Occipital lobe (tissue), 2 donors: ENCODE results near the gene KRTAP10-2. TPM values are rescaled to one million over a fixed set of nuclear protein-coding genes. Genes with fewer than 3 reads are reported as not detected.
"Not testable (repeated sequence)": the region's sequence is repeated elsewhere in the genome, so short reads cannot be mapped to it uniquely, and the experiment has no call there.

ENCODE experiments used
- DNase-seq: peaks from one replicate; lab custom pipeline; 2025; lab: John Stamatoyannopoulos, UW
- total RNA-seq: library from RNA; depleted of rRNA; stranded (reverse); fragments of >200 nt; gene quantifications from one replicate; pipeline ENCODE4 v1.2.3, GENCODE V29; 2014

KRTAP10-2 gene
- total RNA-seq, 1 donor from 2014 or later = not detected

DNA sequence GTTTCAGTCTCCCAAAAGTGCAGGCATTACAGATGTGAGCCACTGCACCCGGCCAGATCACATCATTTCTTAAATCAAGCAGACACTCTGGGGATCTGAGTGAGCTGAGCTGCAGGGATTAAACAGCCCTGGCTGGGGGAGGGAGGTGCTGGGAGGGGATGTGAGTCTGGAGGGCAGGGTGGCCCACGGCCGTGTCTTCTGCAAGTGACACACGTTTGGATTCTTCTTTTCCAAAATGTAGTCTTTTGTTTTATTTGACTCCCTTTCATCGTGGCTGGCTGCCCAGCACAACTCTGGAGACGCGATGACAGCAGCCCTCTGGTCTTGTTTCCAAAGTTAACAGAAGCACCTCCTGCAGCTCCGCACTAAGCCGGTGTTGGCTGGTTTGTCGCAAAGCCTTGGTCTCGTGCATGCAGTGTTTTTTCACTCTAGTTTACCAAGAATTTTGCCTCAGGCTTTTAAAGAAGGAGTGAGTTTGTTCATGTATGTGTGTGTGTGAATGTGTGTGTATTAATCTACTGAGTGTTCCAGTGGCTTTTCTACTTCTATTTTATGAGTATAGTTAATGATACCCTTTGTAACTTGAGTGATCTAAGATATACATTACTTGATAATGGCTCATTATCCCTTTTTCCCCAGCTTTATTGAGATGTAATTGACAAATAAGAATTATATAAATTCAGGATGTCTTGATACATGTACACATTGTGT lies 31.9 kb upstream of the KRTAP10-2 start:
- no peak for DNase-seq

DNA sequence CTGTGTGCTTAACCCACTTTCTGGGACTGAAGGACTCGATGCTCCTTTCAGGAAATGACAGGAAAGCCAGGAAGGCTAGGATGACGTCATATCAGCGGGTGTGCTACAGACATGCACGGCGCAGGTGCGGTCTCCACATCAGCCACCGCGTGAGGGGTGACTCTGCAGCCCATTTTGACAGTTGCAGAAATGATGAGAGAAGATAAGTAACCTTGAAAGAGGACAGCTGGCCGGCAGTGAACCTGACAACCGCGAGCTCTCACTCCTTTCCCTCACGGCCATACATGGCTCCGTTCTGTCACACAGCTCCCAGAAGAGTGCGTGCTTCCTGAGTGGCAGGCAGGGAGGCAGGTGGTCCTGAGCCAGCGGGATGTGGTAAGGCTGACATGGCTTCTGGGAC lies 30.8 kb upstream of the KRTAP10-2 start:
- DNase-seq = no peak

DNA sequence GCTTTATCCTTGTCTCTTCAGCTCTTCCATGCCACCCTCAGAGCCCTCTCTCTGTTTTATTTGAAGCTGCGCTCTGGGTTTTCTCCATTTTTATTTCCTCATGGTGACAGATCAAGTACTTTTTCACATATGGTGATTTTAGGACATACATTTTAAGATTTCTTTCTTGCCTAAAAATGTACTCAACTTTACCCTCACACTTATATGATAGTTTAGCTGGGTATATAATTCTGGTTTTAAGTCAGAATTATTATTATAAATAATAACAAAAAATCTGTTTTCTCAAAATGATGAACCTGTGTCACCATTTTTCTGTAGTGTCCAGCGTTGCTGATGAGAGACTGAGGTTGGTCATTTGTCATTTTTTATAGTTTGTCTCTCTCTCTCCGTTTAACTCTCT lies 29.9 kb upstream of the KRTAP10-2 start:
- DNase-seq = no peak

DNA sequence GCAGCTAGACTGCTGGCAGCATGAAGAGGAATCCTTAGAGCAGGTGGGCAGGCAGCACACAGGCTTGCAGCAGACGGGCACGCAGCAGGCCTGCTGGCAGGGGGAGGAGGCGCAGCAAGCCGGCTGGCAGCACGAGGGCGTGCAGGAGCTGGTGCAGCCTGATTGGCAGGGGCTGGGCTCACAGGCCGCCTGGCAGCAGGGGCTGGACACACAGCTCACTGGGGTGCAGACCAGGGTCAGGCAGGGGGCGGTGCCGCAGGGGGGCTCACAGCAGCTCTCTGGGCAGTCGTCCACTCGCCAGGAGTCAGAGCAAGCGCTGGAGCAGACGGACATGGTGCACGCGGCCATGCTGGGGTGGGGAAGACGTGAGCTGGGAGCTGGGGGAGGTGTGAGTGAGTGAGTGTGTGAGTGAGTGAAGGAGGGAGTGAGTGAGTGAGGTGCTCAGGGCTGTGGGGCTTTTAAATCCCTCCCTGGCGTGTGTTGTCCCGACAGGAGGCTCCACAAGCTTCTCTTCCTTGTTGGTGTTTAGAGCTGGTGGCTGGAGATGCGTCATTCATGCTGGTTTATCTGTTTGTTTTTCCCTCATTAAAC lies 29.0 kb upstream of the KRTAP10-2 start, which contains the start of gene KRTAP10-5:
Gene KRTAP10-5, minus strand, starts transcription at position 374 of the 591 bp plus-strand sequence. Its CDS starts 26 bp downstream, at position 348.
- not testable (repeated sequence) for DNase-seq

DNA sequence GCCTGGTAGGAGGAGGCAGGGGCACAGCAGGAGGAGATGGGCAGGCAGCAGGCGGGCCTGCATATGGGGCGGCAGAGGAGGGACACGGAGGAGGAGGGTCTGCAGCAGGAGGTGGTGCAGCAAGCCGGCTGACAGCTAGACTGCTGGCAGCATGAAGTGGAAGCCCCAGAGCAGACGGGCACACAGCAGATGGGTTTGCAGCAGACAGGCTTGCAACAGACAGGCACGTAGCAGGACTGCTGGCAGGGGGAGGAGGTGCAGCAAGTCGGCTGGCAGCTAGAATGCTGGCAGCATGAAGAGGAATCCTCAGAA lies 28.5 kb upstream of the KRTAP10-2 start:
- no peak for DNase-seq

DNA sequence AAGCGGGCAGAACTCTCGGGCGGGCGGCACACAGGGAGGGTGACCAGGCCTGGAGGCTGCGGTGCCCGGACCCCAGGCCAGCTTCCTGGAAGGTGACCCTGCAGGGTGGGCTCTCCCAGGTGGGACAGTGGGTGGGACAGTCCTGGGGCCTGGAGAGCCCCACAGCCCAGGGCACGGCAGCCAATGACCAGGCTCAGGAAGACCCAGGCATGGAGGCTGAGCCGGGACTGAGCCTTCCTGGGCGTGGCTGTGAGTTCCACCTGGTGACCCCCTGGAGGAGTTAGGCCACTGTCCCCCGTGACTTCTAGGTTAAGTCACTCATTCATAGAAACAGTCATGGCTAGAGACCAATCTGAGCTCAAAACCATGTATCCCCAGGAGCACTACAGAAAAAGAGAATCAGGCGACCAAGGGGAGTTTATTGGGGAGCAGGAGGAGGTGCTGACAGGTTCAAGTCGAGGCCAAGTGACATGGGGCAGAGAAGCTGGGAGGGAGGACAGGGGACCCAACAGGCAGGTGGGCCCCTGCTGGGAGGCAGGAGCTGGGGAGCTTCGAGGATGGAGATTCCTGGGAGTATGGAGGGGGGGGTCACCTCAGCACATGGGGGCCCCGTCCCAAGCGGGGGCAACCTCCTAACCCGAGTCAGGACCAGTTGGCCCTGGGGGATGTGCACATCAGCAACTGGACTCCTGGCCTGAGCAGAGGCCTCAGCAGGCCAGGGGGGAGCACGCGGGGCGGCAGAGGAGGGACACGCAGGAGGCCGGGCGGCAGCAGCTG lies 27.9 kb upstream of the KRTAP10-2 start:
- DNase-seq = no peak

DNA sequence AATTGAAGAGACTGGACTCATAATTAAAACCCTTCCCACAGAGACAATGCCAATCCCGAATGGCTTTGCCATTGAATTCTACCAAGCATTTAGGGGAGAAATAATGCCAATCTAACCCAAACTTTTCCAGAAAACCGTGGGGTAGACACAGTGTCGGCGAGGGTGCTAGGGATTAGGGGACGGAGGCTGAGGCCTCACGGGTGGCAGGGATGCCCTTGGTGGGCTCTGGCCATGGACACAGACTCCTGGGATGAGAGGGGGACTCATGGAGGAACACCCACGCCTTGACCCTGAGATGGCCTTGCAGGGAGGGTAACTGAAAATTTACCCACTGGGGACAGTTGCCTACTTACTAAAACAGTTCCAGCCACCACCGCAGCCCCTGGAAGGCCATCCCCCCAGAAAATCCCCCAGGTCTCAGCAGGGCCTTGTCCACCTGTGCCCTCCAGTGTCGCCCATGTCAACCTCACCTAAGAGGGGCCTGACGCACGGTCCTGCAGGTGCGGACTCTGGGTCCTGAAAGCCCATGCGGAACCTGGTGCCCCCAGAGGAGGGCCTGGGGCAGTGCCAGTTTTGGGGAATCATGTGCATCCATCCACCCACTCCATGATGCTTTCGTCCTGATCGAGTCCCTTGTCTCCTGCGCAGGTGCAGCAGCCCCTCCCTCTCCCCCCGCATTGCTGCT lies 27.2 kb upstream of the KRTAP10-2 start:
- no peak for DNase-seq

DNA sequence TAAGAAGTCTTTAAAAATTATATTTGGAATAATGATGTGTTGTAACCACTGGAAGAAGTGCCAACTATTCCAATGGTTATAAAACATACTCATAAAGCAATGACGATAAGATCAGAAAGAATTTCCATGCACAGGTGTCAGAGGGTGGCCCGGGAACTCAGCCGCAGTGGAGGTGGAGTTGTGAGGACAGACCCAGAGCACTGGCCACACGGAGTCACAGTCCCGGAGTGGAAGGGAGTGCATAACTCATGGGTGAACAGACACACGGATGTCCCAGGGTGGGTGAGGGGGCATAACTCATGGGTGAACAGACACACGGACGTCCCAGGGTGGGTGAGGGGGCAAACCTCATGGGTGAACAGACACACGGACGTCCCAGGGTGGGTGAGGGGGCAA lies 24.7 kb upstream of the KRTAP10-2 start:
- DNase-seq = no peak

DNA sequence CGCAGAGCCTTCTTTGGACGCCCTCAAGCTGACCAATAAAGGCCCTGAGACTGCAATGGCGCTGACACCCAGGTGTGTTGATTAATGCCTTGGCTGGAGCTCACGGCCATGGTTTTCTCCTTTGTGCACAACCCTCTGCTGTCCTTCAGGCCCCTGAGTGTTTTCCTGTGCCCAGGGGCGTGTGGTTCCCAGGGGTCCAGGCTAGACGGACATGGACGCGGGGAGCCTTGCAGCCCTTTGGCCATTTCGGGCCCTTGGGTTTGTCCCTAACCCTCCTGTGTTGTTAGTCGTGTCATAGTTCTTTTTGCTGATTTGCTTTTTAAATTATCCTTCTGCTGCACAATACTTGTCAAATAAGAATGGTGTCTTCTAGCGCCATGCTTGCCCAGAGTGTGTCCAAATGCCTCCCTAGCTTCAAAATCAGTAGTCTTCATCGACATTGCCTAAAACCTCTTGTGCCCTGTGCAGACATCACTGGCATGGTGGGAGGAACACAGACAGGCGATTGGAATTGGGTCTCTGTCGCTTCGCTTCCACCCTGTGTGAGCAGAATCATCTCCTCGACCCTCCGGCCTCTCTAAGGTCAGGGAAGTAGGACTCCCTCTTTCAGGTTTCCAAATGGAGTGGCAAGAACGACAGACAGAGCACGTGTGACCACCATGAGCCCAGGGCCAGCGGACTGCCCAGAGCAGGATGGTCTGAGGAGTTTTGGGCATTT lies 24.2 kb upstream of the KRTAP10-2 start:
- no peak for DNase-seq

DNA sequence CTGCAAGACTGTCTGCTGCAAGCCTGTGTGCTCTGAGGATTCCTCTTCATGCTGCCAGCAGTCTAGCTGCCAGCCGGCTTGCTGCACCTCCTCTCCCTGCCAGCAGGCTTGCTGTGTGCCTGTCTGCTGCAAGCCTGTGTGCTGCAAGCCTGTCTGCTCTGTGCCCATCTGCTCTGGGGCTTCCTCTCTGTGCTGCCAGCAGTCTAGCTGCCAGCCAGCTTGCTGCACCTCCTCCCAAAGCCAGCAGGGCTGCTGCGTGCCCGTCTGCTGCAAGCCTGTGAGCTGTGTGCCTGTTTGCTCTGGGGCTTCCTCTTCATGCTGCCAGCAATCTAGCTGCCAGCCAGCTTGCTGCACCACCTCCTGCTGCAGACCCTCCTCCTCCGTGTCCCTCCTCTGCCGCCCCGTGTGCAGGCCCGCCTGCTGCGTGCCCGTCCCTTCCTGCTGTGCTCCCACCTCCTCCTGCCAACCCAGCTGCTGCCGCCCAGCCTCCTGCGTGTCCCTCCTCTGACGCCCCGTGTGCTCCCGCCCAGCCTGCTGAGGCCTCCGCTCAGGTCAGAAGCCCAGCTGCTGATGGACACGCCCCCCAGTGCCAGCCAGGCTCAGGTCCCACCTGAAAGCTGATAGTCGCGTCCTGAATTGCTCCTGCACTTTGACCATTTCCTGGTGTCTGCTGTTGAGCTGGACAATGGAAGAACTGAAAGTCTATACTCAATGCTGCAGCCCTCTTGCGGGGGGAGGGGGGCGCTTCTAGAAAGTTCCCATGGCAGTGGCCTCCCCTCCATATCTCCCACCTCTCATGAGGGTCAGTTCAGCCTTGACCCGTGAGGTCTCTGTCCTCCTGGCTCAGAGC lies 23.4 kb upstream of the KRTAP10-2 start:
- no peak for DNase-seq

DNA sequence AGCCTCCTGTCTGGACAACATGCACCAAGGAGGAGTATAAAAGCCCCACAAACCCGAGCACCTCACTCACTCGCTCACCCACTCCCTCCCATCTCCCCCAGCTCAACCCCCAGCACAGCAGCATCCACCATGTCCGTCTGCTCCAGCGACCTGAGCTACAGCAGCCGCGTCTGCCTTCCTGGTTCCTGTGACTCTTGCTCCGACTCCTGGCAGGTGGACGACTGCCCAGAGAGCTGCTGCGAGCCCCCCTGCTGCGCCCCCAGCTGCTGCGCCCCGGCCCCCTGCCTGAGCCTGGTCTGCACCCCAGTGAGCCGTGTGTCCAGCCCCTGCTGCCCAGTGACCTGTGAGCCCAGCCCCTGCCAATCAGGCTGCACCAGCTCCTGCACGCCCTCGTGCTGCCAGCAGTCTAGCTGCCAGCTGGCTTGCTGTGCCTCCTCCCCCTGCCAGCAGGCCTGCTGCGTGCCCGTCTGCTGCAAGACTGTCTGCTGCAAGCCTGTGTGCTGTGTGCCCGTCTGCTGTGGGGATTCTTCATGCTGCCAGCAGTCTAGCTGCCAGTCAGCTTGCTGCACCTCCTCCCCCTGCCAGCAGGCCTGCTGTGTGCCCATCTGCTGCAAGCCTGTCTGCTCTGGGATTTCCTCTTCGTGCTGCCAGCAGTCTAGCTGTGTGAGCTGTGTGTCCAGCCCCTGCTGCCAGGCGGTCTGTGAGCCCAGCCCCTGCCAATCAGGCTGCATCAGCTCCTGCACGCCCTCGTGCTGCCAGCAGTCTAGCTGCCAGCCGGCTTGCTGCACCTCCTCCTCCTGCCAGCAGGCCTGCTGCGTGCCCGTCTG lies 22.5 kb upstream of the KRTAP10-2 start, which contains the start of gene KRTAP10-4:
Gene KRTAP10-4, plus strand, starts transcription at position 100 of the 827 bp plus-strand sequence. Its CDS starts 30 bp downstream, at position 130.
- not testable (repeated sequence) for DNase-seq

DNA sequence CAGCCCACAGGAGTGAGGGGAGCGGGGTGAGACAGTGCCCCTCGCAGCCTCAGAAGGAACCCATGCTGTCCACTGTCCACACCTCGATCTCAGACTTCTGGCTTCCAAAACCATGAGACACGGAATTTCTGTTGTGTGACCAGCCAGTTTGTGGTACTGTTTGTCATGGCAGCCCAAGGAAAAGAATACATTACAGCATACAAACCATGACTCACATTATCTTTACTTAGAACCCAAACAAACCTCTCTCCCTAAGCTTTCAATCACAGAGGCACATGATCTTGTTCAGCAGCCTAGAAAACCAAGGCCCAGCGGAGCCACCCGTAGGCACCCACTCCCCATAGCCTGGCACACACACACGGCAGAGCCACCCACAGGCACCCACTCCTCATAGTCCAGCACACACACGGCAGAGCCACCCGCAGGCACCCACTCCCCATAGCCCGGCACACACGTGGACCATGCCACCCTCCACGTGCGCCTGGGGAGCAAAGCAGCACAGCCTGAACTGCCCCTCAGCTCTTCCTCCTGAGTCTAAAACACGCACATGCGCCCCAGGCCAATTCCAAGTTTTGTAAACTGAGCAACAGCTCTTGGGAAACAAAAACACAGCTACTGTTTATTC lies 21.8 kb upstream of the KRTAP10-2 start:
- no peak for DNase-seq

DNA sequence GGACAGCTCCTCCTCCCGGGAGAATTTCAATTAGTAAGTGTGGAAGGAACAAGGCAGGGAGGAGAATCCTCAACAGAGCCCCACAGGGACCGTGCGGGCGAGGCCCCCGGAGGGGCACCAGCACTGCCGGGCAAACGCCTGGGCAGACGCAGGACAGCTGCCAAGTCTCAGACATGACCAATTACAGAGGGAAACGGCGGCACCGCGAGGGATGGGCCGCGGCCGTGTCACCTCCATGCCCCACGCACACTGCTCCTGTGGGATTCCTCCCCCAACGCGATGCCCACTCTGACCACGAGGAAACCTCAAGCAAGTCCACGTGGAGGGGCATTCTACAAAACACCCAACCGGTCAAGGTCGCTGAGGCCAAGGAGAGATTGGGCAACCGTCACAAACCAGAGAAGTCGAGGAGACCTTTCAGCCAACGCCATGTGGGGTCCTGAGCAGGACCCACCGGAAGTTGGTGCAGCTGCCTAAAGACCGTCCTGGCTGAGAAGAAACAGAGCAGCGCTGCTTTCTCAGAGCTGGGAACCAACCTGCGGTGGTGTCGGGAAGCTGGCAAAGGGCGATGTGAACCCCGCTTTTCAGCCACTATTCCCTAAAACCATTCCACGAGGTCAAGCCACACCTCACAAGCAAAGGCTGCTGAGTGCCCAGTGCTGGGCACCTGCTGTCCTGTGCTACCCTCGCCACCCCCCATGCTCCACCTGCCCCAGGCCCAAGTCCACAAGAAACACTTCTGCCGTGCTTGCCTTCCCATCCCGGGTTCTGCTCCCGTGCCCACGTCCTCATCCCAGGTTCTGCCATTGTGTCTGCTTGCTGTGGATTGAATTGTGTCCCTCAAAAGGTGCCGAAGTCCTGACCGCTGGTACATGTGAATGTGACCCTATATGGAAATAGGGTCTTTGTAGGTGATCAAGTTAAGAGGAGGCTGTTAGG lies 20.8 kb upstream of the KRTAP10-2 start:
- no peak for DNase-seq

DNA sequence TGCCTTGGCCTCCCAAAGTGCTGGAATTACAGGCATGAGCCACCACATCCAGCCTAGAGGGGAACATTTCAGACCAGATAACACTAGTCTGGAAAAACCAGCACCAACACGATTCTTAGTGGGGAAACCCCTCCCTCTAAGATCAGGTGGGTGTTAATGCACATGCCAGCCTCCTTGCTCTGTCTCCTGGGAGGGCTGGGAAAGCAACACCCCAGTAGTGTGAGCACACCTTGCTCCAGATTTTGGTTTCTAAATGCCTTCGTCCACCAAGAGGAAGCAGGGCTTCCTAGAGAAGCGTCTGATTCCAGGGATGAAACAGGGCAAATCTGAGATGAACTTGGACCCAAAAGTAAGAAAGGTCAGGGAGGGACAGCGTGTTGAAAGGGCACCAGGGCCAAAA lies 20.0 kb upstream of the KRTAP10-2 start:
- no peak for DNase-seq

DNA sequence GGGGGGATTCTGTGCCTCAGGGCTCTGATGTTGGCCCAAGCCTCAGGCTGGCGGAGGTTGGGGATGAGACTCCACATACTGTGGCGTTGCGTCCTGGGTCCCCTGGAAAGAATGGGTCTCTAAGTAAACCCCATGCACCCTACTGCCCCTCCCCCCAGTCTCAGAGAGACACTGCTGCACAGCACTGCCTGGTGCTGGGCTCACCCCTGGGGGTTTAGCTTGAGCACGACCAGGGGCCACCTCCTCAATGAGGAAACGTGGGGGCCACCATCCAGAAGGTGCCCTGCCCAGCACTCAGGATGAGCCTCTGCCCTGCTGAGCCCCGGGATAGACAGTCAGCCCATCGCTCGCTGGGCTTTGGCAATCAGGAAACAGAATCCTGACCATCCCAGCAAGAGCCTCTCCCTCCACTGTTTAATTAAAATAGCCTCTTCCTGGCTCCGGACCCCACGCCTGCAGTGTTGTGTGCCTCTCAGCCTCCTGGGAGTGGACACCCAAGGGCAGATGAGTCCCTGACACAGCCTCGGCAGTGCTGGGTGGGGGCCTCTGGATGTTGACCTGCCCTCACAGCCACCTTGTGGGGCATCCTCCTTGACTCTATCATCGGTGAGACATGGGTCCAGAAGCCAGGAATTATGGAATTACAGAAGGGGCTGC lies 18.7 kb upstream of the KRTAP10-2 start:
- DNase-seq = no peak

DNA sequence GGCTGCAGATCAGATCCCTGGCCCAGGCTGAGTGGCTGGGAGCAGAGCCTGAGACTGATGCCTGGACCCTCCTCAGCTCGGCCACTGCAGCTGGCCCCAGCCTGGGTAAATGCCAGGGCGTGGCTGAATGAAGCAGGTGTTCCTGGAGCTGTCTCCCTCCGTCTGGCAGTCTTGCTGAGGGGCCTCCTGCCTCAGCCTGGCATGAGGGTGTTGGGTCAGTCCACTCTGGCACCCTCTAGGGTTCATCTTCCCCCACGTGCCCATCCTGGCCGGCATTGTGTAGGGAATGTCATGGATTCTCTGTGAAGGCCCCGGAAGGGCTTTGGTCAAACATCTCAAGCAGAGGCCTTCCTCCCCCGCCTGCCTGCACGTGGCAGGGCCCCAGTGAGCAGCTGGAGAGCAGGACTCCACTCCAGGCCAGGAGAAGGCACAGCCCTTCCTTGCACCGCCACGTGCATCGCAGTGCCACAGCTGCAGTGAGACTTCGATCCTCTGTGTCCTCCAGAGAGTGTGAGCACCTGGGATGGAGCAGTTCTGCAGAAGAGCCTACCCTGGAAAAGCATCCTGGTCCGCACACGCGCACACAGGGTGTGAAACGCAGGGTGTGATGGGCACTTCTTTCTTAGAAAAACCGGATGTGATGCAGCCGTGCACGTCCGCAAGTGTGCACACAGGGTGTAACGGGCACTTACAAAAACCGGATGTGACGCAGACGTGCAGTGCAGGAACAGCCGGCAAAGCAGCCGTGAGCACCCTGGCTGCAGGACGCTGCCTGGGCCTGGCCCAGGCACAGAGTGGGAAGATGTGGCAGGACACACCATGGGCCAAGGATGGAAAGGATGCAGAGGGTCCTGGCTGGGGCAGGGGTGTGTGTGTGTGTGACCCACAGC lies 17.6 kb upstream of the KRTAP10-2 start:
- no peak for DNase-seq
